DMS53 treated with DMSO at 0.1 percent for 48 hours (cell line): ENCODE data around the gene MED13L.
"Not testable (repeated sequence)": the region's sequence is repeated elsewhere in the genome, so short reads cannot be mapped to it uniquely, and the experiment has no call there.

Experiments used
- DNase-seq: peaks from one replicate; lab custom pipeline; 2025; ENCODE audit not compliant: unreplicated experiment; lab: John Stamatoyannopoulos, UW

MED13L gene

GRCh38 chr12:116133636-116134214 lies 143.8 kb downstream of the MED13L start:
- DNase-seq, result no peak

- DNase-seq, result no peak
These were observed 144.3 kb downstream of the MED13L start for GRCh38 chr12:116133149-116133548.

- not testable (repeated sequence) for DNase-seq
These were observed 145.5 kb downstream of the MED13L start for GRCh38 chr12:116131987-116132386.

GRCh38 chr12:116131176-116131575 lies 146.3 kb downstream of the MED13L start:
- no peak for DNase-seq

- DNase-seq, result no peak
These were observed 147.1 kb downstream of the MED13L start for GRCh38 chr12:116130431-116130830.

- DNase-seq, result no peak
These were observed 148.7 kb downstream of the MED13L start for GRCh38 chr12:116128779-116129178.

GRCh38 chr12:116127859-116128258 lies 149.6 kb downstream of the MED13L start:
- DNase-seq, result no peak

- no peak for DNase-seq
These were observed 150.9 kb downstream of the MED13L start for GRCh38 chr12:116126610-116127009.

GRCh38 chr12:116125956-116126566 lies 151.4 kb downstream of the MED13L start:
- no peak for DNase-seq

- no peak for DNase-seq
These were observed 152.4 kb downstream of the MED13L start for GRCh38 chr12:116125084-116125483.

GRCh38 chr12:116123451-116124258 lies 153.8 kb downstream of the MED13L start:
- DNase-seq, result peak; percentile 84

GRCh38 chr12:116122628-116123027 lies 154.9 kb downstream of the MED13L start:
- DNase-seq, result no peak

- DNase-seq, result no peak
These were observed 156.0 kb downstream of the MED13L start for GRCh38 chr12:116121453-116121871.

- no peak for DNase-seq
These were observed 160.7 kb downstream of the MED13L start for GRCh38 chr12:116116650-116117424.

GRCh38 chr12:116113398-116114130 lies 163.9 kb downstream of the MED13L start:
- DNase-seq, result no peak

- no peak for DNase-seq
These were observed 170.6 kb downstream of the MED13L start for GRCh38 chr12:116106870-116107269.

GRCh38 chr12:116104167-116104767 lies 173.2 kb downstream of the MED13L start:
- DNase-seq, result no peak

- DNase-seq, result no peak
These were observed 175.5 kb downstream of the MED13L start for GRCh38 chr12:116101991-116102390.

GRCh38 chr12:116099652-116100432 lies 177.7 kb downstream of the MED13L start:
- no peak for DNase-seq

GRCh38 chr12:116096874-116097273 lies 180.6 kb downstream of the MED13L start:
- DNase-seq, result no peak
